HG02852 (cell line): ENCODE data around the gene ZNF521.
"Not testable (repeated sequence)": the region's sequence is repeated elsewhere in the genome, so short reads cannot be mapped to it uniquely, and the experiment has no call there.

Experiments used
- ATAC-seq: cut with Tn5 transposase; IDR thresholded peaks from one replicate; pipeline ENCODE4 v1.9.1; 2021; ENCODE audit warnings: mild to moderate bottlenecking, moderate library complexity; ENCODE audit not compliant: unreplicated experiment

Gene ZNF521

DNA sequence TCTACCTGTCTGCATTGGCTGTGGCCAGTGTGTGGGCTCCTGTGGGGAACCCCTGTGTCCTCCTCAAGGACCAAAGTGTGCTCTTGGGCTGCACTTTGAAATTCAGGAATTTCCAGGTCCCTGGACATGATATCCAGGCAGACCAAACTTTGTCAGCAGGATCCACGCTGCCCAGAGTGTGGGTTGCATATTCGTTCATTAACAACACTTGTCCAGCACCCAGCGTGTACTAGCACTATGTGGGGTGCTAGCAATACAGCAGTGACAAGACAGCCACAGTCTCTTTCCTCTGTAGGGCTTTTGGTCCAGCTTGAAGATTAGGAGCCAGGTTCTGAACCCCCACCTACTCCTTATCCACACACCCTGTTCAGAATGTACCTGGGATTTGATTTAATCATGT is 304.5 kb downstream of the ZNF521 start:
- ATAC-seq, result no peak

DNA sequence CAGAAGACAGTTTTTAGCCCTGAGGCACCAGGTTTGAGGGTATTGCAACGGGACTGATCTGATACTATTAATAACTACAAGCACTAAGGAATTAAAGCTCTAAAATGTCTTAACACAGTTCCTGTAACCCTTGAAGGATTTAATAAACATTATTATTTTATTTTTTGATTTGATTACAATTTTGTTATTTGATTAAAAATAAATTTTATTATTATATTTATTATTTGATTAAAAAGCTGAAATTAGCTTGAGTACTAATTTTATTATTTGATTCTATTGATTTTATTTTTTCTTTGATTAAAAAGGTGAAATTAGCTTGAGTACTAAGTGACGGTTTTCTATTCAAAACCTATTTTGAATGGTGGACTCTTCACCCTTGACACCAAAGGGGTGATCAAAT is 307.3 kb downstream of the ZNF521 start:
- no peak for ATAC-seq

DNA sequence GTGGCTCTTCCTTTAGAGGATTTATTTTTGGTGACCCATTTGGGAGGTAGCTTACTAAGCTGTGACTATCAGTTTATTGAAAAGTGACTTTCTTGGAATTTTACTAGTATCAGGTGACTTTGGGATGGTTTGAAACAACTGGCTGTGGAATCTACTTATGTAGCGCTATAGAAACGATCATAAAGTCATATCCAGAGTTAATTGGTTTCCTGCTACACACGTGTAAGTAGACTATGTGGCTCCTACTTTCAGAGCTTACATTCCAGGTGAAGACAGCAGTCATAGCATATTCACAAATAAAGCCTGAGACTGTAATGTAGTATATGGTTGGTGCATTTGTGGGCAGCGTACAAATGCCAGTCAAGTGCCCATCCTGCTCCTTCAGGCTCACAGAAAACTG is 308.9 kb downstream of the ZNF521 start:
- ATAC-seq, result no peak

DNA sequence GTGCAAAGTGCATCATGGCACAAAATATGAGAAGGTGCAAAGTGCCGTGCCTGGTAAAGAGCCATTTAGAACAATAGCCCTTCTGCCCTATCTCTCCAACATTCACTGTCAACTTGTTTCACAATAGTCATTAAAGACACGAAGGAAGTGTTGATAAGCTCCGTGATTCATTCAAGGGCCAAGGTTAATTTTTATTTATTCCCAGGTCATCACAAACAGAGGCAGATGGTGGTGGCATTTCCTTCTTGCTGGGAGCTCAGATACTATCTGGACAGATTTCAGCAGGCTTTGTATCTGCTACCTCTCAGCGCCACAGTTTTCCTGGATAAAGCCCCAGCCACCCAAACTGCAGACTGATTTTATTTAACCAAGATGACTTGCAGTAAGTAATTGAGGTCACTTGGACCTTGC is 309.3 kb downstream of the ZNF521 start:
- no peak for ATAC-seq

DNA sequence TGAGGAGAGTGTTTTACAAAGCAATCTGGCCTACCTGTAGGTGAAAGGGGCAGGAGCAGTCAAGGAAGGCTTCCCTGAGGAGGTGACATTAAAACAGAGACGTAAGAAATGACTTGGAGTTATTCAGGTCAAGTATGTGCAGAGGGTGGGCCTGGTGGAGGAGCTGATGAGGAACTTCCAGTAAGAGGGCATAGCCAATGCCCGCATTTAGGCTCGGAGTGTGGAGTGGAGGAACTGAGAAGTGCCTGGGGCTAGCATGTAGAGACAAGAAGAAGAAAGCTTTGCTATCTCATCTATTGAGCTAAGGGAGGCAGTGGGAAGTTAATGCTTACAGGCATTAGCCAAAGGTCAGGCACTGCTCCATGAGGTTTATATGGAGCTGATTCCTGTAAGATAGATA is 312.2 kb downstream of the ZNF521 start:
- ATAC-seq, result no peak

DNA sequence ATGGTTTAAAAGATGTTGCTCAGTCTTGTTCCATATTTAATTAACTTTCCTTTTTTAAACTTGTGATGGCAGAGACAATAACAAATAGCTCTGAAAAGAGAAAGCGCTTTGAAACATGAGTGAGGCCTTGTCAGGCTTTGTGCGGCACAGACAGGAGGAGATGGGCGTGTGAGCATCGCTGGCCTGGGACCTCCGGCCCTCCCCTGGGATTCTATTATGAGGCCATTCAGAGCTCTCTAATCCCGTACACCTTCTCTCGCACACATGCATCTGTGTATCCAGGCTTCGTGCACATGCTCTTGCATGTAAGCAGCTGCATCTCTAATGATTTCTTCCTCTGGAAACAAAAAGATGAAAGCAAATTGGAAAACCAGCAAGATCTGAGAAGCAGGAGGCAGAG is 313.7 kb downstream of the ZNF521 start:
- ATAC-seq, result no peak

DNA sequence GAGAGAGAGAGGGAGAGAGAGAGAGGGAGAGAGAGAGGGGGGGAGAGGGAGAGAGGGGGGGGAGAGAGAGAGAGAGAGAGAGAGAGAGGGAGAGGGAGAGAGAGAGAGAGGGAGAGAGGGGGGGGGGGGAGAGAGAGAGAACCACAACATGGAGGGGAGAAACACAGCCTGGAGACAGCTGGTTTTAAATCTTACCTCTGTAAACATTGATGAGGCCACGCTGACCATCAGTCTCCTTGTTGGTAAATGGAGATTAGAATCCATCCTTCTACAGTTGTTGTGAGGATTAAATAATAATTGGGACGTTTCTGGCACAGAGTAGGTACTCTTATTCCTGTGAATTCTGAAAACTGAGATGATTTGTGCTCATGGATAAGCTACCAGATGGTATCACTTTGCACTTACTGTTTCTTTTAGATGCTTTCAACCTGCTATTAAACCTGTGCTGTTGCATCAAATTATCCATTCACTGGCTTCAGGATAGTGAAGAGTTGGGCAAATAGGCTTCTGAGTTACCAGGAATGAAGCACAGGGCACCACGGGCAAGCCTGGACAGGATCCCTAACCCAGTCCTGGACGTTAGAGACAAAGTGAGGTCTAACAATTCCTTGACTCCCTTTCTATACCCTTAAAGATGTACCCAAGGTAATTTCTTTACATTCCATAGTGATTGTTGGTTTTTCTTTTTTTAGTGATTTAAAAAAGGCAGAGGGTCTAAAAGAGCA is 318.1 kb downstream of the ZNF521 start:
- no peak for ATAC-seq

DNA sequence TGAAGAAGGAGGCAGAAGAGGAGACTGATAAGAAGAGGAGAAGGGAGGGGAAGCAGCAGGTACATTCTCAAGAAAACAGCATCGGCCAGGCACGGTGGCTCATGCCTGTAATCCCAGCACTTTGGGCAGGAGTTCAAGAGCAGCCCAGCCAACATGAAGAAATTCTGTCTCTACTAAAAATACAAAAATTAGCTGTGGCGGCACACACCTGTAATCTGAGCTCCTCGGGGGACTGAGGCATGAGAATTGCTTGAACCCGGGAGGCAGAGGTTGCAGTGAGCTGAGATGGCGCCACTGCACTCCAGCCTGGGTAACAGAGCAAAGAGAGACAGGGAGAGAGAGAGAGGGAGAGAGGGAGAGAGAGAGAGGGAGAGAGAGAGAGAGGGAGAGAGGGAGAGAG is 318.8 kb downstream of the ZNF521 start:
- ATAC-seq, result not testable (repeated sequence)

DNA sequence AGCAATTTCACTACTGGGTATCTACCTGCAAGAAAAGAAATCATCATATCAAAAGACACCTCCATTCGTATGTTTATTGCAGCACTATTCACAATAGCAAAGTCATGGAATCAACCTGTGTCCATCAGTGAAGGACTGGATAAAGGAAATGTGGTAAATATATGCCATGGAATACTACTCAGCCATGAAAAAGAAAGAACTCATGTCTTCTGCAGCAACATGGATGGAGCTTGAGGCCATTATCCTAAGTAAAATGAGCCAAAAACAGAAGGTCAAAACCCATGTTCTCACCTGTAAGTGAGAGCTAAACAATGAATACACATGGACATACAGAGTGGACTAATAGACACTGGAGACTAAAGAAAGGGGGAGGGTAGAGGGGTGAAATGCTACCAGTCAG is 322.2 kb downstream of the ZNF521 start:
- ATAC-seq, result no peak

DNA sequence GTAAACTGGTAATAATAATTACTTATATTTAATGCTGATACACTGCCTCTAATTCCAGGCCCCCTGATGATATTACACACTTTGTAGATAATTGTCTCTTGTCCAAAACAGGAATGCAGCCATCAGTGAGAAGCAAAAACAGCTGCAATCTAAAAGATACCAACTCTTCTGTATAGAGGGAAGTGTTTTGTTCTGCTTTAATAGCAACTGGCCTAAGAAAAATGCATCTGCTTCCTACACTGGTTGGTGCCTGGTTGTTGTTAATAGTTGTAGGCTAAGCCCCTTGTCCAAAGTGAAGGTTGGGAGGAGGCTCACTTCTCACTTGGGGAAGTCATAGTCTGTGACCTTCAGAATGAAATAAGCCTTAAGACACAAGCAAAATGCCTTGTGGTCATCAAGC is 332.0 kb downstream of the ZNF521 start:
- no peak for ATAC-seq

DNA sequence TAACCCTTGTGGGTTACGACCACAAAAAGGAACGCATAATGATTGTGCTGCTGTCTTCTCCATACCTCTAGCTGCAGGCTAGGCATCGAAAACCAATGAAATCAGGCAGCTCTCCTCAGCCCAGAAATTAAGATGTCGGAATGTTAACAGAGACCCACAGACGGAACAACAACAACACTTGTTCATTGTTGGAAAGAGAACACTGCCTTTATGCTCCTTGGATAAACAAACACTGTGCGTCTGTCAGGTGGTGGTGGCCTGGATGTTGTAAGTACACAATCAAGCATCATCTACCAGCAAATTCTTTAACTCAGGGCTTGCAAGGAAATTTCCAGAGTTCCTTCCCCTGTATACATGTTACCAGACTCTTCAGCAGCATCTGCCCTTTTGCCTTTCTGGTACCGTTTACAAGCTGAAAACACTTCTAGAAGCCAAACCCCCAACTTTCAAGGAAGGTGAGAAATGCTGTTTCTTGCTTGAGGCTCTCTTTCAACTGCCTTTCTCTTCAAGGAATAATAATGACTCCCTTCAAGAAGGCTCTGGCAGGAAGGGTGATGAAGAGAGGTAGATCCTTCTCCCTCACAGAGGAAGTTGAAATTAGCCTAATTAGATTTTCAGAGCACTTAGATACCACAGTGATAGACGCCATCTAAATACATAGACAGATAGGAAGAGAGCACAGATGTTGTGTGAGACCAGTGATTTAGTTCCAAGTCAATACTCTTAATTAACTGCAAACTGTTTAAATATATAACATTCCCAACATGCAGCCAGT is 332.7 kb downstream of the ZNF521 start:
- ATAC-seq, result no peak

DNA sequence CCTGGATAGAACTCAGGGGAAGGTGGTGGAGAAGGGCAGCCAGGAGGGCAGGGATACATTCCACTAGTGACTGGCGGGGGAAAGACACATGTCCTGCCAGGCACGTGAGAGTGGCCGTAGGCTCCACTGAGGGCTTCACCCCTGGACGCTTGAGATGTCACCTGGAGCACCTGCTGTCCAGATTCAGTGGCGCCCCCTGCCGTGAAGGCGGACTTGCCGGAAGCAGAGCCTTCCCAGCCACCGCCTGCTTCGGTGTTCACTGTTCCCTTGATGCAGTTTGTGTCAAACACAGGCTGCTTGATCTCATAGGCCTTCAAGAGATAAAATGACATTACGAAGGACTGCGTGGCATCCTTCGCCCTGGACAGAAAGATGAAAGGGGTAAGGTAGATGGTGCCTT is 335.3 kb downstream of the ZNF521 start:
- no peak for ATAC-seq

DNA sequence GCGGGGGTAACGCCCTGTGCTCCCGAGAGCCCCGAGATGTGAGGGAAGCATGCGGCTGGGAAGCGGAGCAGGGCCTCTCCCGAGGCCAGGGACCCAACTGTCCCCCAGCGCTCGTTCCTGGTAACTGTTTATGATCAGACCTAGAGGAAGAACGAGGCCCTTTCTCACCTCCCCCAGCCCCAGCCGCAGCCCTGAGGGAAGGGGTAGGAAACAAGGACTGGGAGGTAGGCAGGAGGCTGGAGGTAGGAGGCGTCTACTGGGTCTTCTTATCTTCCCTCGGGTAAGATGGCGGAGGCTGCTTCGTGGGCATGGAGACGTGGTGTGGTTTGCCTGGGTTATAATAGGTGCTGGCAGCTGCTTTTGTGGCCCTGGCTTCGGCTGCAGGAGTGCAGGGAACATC is 335.8 kb downstream of the ZNF521 start:
- ATAC-seq, result no peak
